K562 (cell line): ENCODE data around the gene KIAA0040. TPM values are rescaled to one million over a fixed set of nuclear protein-coding genes. Genes with fewer than 3 reads are reported as not detected.
A peak's percentile ranks its signal among the peaks of the same experiment; 100 is the strongest.

Experiments
- CHAMP1 ChIP-seq: fragments of 450-650 bp; IDR thresholded peaks from 2 replicates; pipeline ENCODE4 v1.6.1; 2016; ENCODE audit warnings: mild to moderate bottlenecking
- CHCHD3 ChIP-seq: fragments of 250-450 bp; sonication (Bioruptor Pico); IDR thresholded peaks from 2 replicates; pipeline ENCODE4 v2.1.2; 2022; ENCODE audit warnings: mild to moderate bottlenecking
- ELF1 ChIP-seq: fragments of 200-800 bp; sonication (Bioruptor generic); IDR thresholded peaks from 2 replicates; pipeline ENCODE4 v1.6.1; 2016; ENCODE audit warnings: missing genetic modification characterization, missing compliant biosample characterization
- GTF2F1 ChIP-seq: IDR thresholded peaks from 2 replicates; pipeline ENCODE4 v1.6.1; 2011; ENCODE audit warnings: low read depth, low read length, improper control_type of control experiment
- HCFC1 ChIP-seq: IDR thresholded peaks from 2 replicates; pipeline ENCODE4 v1.6.1; 2012; ENCODE audit warnings: low read depth, low read length, improper control_type of control experiment
- HIVEP1 ChIP-seq: fragments of 250-450 bp; sonication (Bioruptor Pico); IDR thresholded peaks from 2 replicates; pipeline ENCODE4 v1.4.0; 2020; ENCODE audit warnings: mild to moderate bottlenecking
- HMGN3 ChIP-seq: IDR thresholded peaks from 2 replicates; pipeline ENCODE4 v1.6.1; 2011; ENCODE audit warnings: borderline replicate concordance, low read depth, mild to moderate bottlenecking, mixed read lengths, low read length; ENCODE audit not compliant: insufficient read length; ENCODE audit errors: extremely low read depth
- NCOA6 ChIP-seq: fragments of 450-650 bp; IDR thresholded peaks from 2 replicates; pipeline ENCODE4 v1.6.1; 2017; ENCODE audit warnings: mild to moderate bottlenecking
- POLR2A ChIP-seq: fragments of 450-650 bp; conservative IDR thresholded peaks from 2 replicates; pipeline ENCODE4 v1.6.1; 2016
- POLR2G ChIP-seq: fragments of 200-400 bp; formaldehyde crosslinking; IDR thresholded peaks from 2 replicates; pipeline ENCODE4 v1.6.1; 2017; ENCODE audit warnings: low read depth, mild to moderate bottlenecking, antibody characterized with exemption, low read length, moderate library complexity
- SMAD1 ChIP-seq: fragments of 150-350 bp; IDR thresholded peaks from 2 replicates; pipeline ENCODE4 v1.6.1; 2014; ENCODE audit warnings: low read length, low read depth; ENCODE audit not compliant: partially characterized antibody
- ZFP1 ChIP-seq: fragments of 450-650 bp; formaldehyde crosslinking; IDR thresholded peaks from 2 replicates; pipeline ENCODE4 v1.4.0; 2020; ENCODE audit warnings: mild to moderate bottlenecking, mixed read lengths
- ZNF175 ChIP-seq: fragments of 200-800 bp; sonication (Bioruptor generic); IDR thresholded peaks from 2 replicates; pipeline ENCODE4 v1.6.1; 2016; ENCODE audit warnings: low read depth, mild to moderate bottlenecking, missing genetic modification characterization, missing compliant biosample characterization
- ZNF217 ChIP-seq: sonication (generic); formaldehyde crosslinking; IDR thresholded peaks from 2 replicates; pipeline ENCODE4 v1.8.0; 2022; ENCODE audit warnings: mild to moderate bottlenecking, missing genetic modification reagents
- ZNF583 ChIP-seq: fragments of 250-450 bp; sonication (Bioruptor Pico); IDR thresholded peaks from 2 replicates; pipeline ENCODE4 v1.4.0; 2020
- ZNF76 ChIP-seq: fragments of 250-450 bp; sonication (Bioruptor Pico); IDR thresholded peaks from 2 replicates; pipeline ENCODE4 v1.4.0; 2020; ENCODE audit warnings: mild to moderate bottlenecking, moderate library complexity, borderline replicate concordance
- ZNF778 ChIP-seq: fragments of 450-650 bp; formaldehyde crosslinking; IDR thresholded peaks from 2 replicates; pipeline ENCODE4 v1.4.0; 2020; ENCODE audit warnings: mild to moderate bottlenecking, moderate library complexity
- polyA plus RNA-seq, 8 experiments: library from polyadenylated mRNA; depleted of rRNA in 4 of 8; stranded (reverse) in 5 of 8; unstranded in 3 of 8; fragments of >200 nt; fragmentation: Nextera tagmentation in 2 of 8; fragmentation: Illumina TruSeq in 1 of 8; extraction: Ambion mirVana in 2 of 8; extraction: Trizol in 1 of 8; gene quantifications; 2 replicates each; pipeline versions ENCODE4 v1.2.1 to v1.2.3, GENCODE V29; 2011 to 2014; ENCODE audit warnings: inconsistent platforms in 1 of 8, missing spikeins in 1 of 8
- total RNA-seq, 7 experiments: library from RNA; depleted of rRNA in 6 of 7; stranded (reverse); fragments of >200 nt in 6 of 7; fragmentation: Illumina TruSeq in 2 of 7; extraction: Trizol in 2 of 7; gene quantifications; 2 replicates each; pipeline versions ENCODE4 v1.2.1 to v1.2.3, GENCODE V29; 2011 to 2021; ENCODE audit warnings: low replicate concordance in 1 of 7
- TF ChIP-seq, protein P1 (sequence below): sonication (generic); formaldehyde crosslinking; IDR thresholded peaks from 2 replicates; pipeline ENCODE4 v1.8.0; 2022; ENCODE audit warnings: mild to moderate bottlenecking, missing genetic modification reagents
- TF ChIP-seq, protein P2 (sequence below): fragments of 450-650 bp; formaldehyde crosslinking; IDR thresholded peaks from 2 replicates; pipeline ENCODE4 v1.4.0; 2020; ENCODE audit warnings: mild to moderate bottlenecking, moderate library complexity
- TF ChIP-seq, protein P3 (sequence below): fragments of 250-450 bp; sonication (Bioruptor Pico); IDR thresholded peaks from 2 replicates; pipeline ENCODE4 v1.5.0; 2021
- TF ChIP-seq, protein P4 (sequence below): fragments of 200-800 bp; sonication (Bioruptor generic); IDR thresholded peaks from 2 replicates; pipeline ENCODE4 v1.6.1; 2017; ENCODE audit warnings: missing genetic modification characterization, missing compliant biosample characterization

KIAA0040 gene
- total and polyA plus RNA-seq, 9 of the 15 experiments (the other 6 are each of a cell fraction or from before 2014, with no cell fraction given), result 3.4 to 13.6 (median 7.1) TPM

- TF ChIP-seq, protein P1, sequence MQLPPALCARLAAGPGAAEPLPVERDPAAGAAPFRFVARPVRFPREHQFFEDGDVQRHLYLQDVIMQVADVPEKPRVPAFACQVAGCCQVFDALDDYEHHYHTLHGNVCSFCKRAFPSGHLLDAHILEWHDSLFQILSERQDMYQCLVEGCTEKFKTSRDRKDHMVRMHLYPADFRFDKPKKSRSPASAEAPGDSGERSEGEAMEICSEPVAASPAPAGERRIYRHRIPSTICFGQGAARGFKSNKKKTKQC (CRISPR knock-in tag), result no peak
- TF ChIP-seq ZNF217 (CRISPR knock-in tag) (no peak), NCOA6 (no peak), GTF2F1 (no peak), ZNF778 (CRISPR knock-in tag) (no peak), ZNF583 (CRISPR knock-in tag) (no peak), ZNF76 (CRISPR knock-in tag) (no peak), ELF1 (tag) (peak; percentile 55), HMGN3 (no peak), SMAD1 (no peak), POLR2A (no peak), ZNF175 (CRISPR knock-in tag) (0 out of 2 replicates have a peak, but pooled peaks have one; percentile 71), ZFP1 (CRISPR knock-in tag) (no peak), HIVEP1 (CRISPR knock-in tag) (no peak), POLR2G (no peak), HCFC1 (no peak), CHCHD3 (CRISPR knock-in tag) (no peak), CHAMP1 (no peak)
- TF ChIP-seq, protein P2, sequence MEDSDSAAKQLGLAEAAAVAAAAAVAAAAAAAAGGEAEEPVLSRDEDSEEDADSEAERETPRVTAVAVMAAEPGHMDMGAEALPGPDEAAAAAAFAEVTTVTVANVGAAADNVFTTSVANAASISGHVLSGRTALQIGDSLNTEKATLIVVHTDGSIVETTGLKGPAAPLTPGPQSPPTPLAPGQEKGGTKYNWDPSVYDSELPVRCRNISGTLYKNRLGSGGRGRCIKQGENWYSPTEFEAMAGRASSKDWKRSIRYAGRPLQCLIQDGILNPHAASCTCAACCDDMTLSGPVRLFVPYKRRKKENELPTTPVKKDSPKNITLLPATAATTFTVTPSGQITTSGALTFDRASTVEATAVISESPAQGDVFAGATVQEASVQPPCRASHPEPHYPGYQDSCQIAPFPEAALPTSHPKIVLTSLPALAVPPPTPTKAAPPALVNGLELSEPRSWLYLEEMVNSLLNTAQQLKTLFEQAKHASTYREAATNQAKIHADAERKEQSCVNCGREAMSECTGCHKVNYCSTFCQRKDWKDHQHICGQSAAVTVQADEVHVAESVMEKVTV (CRISPR knock-in tag), result no peak
- TF ChIP-seq, protein P3, sequence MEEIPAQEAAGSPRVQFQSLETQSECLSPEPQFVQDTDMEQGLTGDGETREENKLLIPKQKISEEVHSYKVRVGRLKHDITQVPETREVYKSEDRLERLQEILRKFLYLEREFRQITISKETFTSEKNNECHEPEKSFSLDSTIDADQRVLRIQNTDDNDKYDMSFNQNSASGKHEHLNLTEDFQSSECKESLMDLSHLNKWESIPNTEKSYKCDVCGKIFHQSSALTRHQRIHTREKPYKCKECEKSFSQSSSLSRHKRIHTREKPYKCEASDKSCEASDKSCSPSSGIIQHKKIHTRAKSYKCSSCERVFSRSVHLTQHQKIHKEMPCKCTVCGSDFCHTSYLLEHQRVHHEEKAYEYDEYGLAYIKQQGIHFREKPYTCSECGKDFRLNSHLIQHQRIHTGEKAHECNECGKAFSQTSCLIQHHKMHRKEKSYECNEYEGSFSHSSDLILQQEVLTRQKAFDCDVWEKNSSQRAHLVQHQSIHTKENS (CRISPR knock-in tag), result no peak
- TF ChIP-seq, protein P4, sequence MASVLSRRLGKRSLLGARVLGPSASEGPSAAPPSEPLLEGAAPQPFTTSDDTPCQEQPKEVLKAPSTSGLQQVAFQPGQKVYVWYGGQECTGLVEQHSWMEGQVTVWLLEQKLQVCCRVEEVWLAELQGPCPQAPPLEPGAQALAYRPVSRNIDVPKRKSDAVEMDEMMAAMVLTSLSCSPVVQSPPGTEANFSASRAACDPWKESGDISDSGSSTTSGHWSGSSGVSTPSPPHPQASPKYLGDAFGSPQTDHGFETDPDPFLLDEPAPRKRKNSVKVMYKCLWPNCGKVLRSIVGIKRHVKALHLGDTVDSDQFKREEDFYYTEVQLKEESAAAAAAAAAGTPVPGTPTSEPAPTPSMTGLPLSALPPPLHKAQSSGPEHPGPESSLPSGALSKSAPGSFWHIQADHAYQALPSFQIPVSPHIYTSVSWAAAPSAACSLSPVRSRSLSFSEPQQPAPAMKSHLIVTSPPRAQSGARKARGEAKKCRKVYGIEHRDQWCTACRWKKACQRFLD (CRISPR knock-in tag), result peak; percentile 28; the same call in 1 of the 2 replicates
Observed at GRCh38 chr1:175208773-175209492, 16.4 kb upstream of the KIAA0040 start (continued).
